Esophagus squamous epithelium (tissue), 4 donors: ENCODE measurements around the gene DHRS13. TPM values are rescaled to one million over a fixed set of nuclear protein-coding genes. Genes with fewer than 3 reads are reported as not detected.

ENCODE experiments used
- total RNA-seq, 4 donors: library from RNA; depleted of rRNA; stranded (reverse); fragments of >200 nt; gene quantifications; one replicate each; pipeline ENCODE4 v1.1.0, GENCODE V29; 2016

The DHRS13 gene
- total RNA-seq, 4 donors from 2014 or later, result 10.3 to 17.0 (median 14.9) TPM

Other genes with a start within 250 kb of the DHRS13 start
- gene SDF2, start 241.2 kb downstream of the DHRS13 start, total RNA-seq, result 10 to 100 TPM; 20.3 to 38.3 (median 34.6) TPM
- gene SUPT6H, start 240.9 kb downstream of the DHRS13 start, total RNA-seq, result 10 to 100 TPM; 26.4 to 59.3 (median 48.8) TPM
- gene PROCA1, start 191.2 kb downstream of the DHRS13 start, total RNA-seq, result 1 to 10 TPM in 1 of 4 donors, under 1 TPM in 2, not detected in 1; 0.48 to 1.1 (median 0.64) TPM
- 10 to 100 TPM; 27.6 to 98.0 (median 65.1) TPM for gene RAB34, start 185.2 kb downstream of the DHRS13 start, total RNA-seq
- 100 to 1,000 TPM; 236 to 881 (median 571) TPM for gene RPL23A, start 183.1 kb downstream of the DHRS13 start, total RNA-seq
- gene TLCD1, start 176.8 kb downstream of the DHRS13 start, total RNA-seq, result 10 to 100 TPM in 3 of 4 donors, 1 to 10 TPM in 1; 8.8 to 17.0 (median 13.0) TPM
- 1 to 10 TPM; 1.1 to 7.3 (median 2.6) TPM for gene NEK8, start 174.3 kb downstream of the DHRS13 start, total RNA-seq
- 10 to 100 TPM; 25.0 to 39.8 (median 33.0) TPM for gene TRAF4, start 159.1 kb downstream of the DHRS13 start, total RNA-seq
- gene FAM222B, start 60.3 kb downstream of the DHRS13 start, total RNA-seq, result 10 to 100 TPM in 2 of 4 donors, 1 to 10 TPM in 2; 8.0 to 16.4 (median 11.2) TPM
- 10 to 100 TPM; 24.7 to 41.6 (median 37.8) TPM for gene ERAL1, start 48.1 kb downstream of the DHRS13 start, total RNA-seq
- gene FLOT2, start 5.3 kb downstream of the DHRS13 start, total RNA-seq, result 10 to 100 TPM; 44.8 to 81.8 (median 65.2) TPM
- gene PHF12, start 48.4 kb upstream of the DHRS13 start, total RNA-seq, result 10 to 100 TPM; 13.0 to 35.6 (median 18.8) TPM
- gene SEZ6, start 103.0 kb upstream of the DHRS13 start, total RNA-seq, result not detected
- 1 to 10 TPM in 2 of 4 donors, not detected in 2; 1.3 to 4.2 TPM for gene PIPOX, start 140.1 kb upstream of the DHRS13 start, total RNA-seq